ENCODE results near the gene MARCHF10.
"Not testable (repeated sequence)": the region's sequence is repeated elsewhere in the genome, so short reads cannot be mapped to it uniquely, and the experiment has no call there.

MARCHF10 gene

DNA sequence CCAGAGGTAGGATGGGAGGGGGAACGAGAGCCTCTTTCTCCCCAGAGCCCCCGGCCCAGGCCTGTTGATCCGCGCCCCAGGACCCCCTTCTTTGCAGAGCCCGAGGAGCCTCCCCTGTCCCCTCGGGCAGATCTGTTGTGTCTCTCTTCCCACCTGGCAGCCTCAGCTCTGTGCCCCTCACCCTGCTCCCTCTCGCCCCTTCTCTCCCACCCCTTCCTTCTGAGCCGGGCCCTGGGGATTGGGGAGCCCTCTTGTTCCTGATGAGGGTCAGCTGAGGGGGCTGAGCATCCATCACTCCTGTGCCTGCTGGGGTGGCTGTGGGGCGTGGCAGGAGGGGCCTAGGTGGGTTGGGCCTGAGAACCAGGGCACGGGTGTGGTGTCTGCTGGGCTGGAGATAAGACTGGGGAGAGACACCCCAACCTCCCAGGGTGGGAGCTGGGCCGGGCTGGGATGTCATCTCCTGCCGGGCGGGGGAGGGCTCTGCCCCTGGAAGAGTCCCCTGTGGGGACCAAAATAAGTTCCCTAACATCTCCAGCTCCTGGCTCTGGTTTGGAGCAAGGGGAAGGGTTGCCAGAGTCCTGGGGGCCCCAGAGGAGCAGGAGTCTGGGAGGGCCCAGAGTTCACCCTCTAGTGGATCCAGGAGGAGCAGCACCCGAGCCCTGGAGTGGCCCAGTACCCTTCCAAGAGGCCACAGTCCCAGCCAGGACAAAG is 115.2 kb downstream of the MARCHF10 start:
- Histone ChIP-seq H3K4me3 (ENCODE audit: insufficient read depth, low read depth, low read length) (no peak overlapping the region), H3K36me3 (ENCODE audit: control insufficient read depth, insufficient read depth, low read length) (peaks cover 6% of the 10 kb centered on the region), H3K27me3 (ENCODE audit: control insufficient read depth, insufficient read depth, low read length, poor library complexity, severe bottlenecking) (no peaks in the 10 kb centered on the region), H3K4me1 (ENCODE audit: control insufficient read depth, insufficient read depth, low read length) (peaks cover 13% of the 10 kb centered on the region), H3K27ac (ENCODE audit: insufficient read depth, low read depth, low read length, poor library complexity, severe bottlenecking) (no peak overlapping the region), H3K9me3 (ENCODE audit: control insufficient read depth, low read length) (no peaks in the 10 kb centered on the region)
- 87 to 89% methylated on average over 14 of the region's 14 CpGs for WGBS, 2 experiments

DNA sequence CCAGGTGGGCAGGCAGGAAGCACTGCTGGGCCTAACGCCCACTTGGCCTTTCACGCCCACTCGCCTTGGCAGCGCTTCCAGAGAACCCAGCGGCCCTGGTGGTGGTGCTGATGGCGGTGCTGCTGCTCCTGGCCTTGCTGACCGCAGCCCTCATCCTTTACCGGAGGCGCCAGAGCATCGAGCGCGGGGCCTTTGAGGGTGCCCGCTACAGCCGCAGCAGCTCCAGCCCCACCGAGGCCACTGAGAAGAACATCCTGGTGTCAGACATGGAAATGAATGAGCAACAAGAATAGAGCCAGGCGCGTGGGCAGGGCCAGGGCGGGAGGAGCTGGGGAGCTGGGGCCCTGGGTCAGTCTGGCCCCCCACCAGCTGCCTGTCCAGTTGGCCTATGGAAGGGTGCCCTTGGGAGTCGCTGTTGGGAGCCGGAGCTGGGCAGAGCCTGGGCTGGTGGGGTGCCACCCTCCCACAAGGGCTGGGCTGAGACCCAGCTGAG is 115.9 kb downstream of the MARCHF10 start:
- Histone ChIP-seq H3K4me1 (ENCODE audit: control insufficient read depth, insufficient read depth, low read length) (peaks cover 13% of the 10 kb centered on the region), H3K36me3 (ENCODE audit: control insufficient read depth, insufficient read depth, low read length) (peaks cover 6% of the 10 kb centered on the region), H3K27me3 (ENCODE audit: control insufficient read depth, insufficient read depth, low read length, poor library complexity, severe bottlenecking) (no peaks in the 10 kb centered on the region), H3K27ac (ENCODE audit: insufficient read depth, low read depth, low read length, poor library complexity, severe bottlenecking) (no peak overlapping the region), H3K4me3 (ENCODE audit: insufficient read depth, low read depth, low read length) (no peak overlapping the region), H3K9me3 (ENCODE audit: control insufficient read depth, low read length) (no peaks in the 10 kb centered on the region)
- WGBS, 2 experiments: 93 to 94% methylated on average over 20 of the region's 20 CpGs

DNA sequence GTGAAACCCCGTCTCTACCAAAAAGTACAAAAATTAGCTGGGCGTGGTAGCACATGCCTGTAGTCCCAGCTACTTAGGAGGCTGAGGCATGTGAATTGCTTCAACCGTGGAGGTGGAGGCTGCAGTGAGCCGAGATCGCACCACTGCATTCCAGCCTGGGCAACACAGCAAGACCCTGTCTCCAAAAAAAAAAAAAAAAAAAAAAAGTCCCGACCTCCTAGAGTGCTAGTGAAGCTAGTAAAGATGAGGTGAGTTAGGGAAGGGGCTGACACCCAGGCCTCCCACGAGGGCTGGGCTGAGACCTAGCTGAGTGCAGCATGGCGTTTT is 116.6 kb downstream of the MARCHF10 start:
- H3K4me1 ChIP-seq (ENCODE audit: control insufficient read depth, insufficient read depth, low read length): peaks cover 13% of the 10 kb centered on the region

DNA sequence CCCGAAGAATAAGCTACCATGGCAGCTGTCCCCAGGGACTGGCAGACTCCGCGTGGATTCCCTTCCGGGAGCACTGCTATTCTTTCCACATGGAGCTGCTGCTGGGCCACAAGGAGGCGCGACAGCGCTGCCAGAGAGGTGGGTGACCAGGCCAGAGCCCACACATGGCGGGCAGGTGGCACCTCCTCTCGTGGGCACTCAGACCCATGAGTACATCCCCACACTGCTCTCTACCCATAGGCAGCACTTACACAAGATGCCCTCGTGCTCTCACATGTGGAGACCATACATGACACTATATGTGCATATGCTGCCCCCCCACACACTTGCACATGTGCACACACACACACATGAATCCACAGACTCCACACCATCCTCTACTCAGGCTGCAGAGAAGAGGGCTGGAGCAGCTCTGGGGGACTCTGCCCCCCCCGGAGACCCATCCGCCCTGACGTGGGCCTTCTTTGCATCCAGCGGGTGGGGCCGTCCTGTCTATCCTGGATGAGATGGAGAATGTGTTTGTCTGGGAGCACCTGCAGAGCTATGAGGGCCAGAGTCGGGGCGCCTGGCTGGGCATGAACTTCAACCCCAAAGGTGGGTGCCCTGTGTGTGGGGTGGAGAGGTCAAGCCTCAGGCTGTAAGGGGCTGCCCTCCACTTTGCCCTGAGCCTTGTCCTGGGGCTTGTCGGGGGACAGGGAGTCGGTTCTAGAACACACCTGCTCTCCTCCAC is 117.8 kb downstream of the MARCHF10 start:
- H3K27ac ChIP-seq (ENCODE audit: insufficient read depth, low read depth, low read length, poor library complexity, severe bottlenecking): no peak overlapping the region
- peaks cover 8% of the 10 kb centered on the region for H3K36me3 ChIP-seq (ENCODE audit: control insufficient read depth, insufficient read depth, low read length)
- H3K4me1 ChIP-seq (ENCODE audit: control insufficient read depth, insufficient read depth, low read length): peaks cover 13% of the 10 kb centered on the region
- no peak overlapping the region for H3K4me3 ChIP-seq (ENCODE audit: insufficient read depth, low read depth, low read length)
- WGBS, 2 experiments: 92 to 95% methylated on average over 19 of the region's 19 CpGs
- no peaks in the 10 kb centered on the region for H3K27me3 ChIP-seq (ENCODE audit: control insufficient read depth, insufficient read depth, low read length, poor library complexity, severe bottlenecking)
- H3K9me3 ChIP-seq (ENCODE audit: control insufficient read depth, low read length): no peaks in the 10 kb centered on the region

More for the DNA sequence above, 116.6 kb downstream of the MARCHF10 start:
- H3K36me3 ChIP-seq (ENCODE audit: control insufficient read depth, insufficient read depth, low read length); H3K4me3 ChIP-seq (ENCODE audit: insufficient read depth, low read depth, low read length); H3K27me3 ChIP-seq (ENCODE audit: control insufficient read depth, insufficient read depth, low read length, poor library complexity, severe bottlenecking); H3K27ac ChIP-seq (ENCODE audit: insufficient read depth, low read depth, low read length, poor library complexity, severe bottlenecking); H3K9me3 ChIP-seq (ENCODE audit: control insufficient read depth, low read length): not testable (repeated sequence)
- WGBS, 2 experiments: 93 to 95% methylated on average over 8 of the region's 8 CpGs

DNA sequence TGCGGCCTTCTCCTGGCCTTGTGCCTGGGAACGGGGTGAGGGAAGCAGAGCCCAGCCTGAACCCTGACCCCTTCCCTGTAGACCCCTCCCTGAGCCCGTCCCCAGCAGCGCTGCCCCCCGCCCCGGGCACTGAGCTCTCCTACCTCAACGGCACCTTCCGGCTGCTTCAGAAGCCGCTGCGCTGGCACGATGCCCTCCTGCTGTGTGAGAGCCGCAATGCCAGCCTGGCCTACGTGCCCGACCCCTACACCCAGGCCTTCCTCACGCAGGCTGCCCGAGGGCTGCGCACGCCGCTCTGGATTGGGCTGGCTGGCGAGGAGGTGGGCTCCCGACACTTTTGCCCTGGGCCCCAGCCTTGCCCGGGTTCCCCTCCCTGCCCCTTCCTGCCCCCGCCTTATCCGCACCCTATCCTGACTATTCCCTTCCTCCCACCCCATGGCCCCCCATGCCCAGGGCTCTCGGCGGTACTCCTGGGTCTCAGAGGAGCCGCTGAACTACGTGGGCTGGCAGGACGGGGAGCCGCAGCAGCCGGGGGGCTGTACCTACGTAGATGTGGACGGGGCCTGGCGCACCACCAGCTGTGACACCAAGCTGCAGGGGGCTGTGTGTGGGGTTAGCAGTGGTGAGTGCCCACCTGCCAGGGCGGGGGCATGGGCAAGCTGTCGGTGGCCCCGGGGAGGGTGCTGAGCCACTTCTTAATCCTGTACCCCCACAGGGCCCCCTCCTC is 118.5 kb downstream of the MARCHF10 start:
- H3K9me3 ChIP-seq (ENCODE audit: control insufficient read depth, low read length): no peaks in the 10 kb centered on the region
- no peak overlapping the region for H3K27ac ChIP-seq (ENCODE audit: insufficient read depth, low read depth, low read length, poor library complexity, severe bottlenecking)
- peaks cover 7% of the 10 kb centered on the region for H3K4me1 ChIP-seq (ENCODE audit: control insufficient read depth, insufficient read depth, low read length)
- H3K4me3 ChIP-seq (ENCODE audit: insufficient read depth, low read depth, low read length): no peak overlapping the region
- H3K36me3 ChIP-seq (ENCODE audit: control insufficient read depth, insufficient read depth, low read length): peaks cover 9% of the 10 kb centered on the region
- H3K27me3 ChIP-seq (ENCODE audit: control insufficient read depth, insufficient read depth, low read length, poor library complexity, severe bottlenecking): no peaks in the 10 kb centered on the region
- WGBS, 2 experiments: 89% methylated on average over 37 of the region's 37 CpGs

DNA sequence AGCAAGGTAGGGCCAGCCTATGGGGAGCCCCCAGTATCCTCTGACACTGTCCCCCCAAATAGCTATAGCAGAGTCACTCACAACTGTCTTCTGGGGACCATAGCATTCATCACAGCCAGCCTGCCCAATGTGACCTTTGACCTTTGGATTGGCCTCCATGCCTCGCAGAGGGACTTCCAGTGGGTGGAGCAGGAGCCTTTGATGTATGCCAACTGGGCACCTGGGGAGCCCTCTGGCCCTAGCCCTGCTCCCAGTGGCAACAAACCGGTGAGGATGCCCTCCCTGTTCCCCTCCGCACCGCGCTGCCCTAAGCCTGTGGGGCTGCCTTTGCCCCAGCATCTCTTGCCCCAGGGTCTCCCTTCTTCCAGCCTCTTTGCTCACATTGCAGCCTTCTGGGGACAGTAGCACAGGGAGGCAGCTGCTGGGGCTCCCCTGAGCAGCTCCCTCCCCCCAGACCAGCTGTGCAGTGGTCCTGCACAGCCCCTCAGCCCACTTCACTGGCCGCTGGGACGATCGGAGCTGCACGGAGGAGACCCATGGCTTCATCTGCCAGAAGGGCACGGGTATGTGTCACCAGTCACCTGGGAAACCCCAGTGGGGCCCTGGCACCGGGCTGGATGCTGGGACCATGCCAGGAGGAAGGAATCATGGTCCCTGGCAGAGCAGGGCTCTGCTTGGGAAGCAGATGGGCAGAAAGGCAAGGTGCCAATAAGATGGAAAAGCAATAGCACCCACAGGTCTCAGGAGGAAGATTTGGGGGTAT is 119.5 kb downstream of the MARCHF10 start:
- no peak overlapping the region for H3K27ac ChIP-seq (ENCODE audit: insufficient read depth, low read depth, low read length, poor library complexity, severe bottlenecking)
- H3K27me3 ChIP-seq (ENCODE audit: control insufficient read depth, insufficient read depth, low read length, poor library complexity, severe bottlenecking): no peaks in the 10 kb centered on the region
- H3K36me3 ChIP-seq (ENCODE audit: control insufficient read depth, insufficient read depth, low read length): peaks cover 9% of the 10 kb centered on the region
- H3K4me1 ChIP-seq (ENCODE audit: control insufficient read depth, insufficient read depth, low read length): no peaks in the 10 kb centered on the region
- H3K4me3 ChIP-seq (ENCODE audit: insufficient read depth, low read depth, low read length): no peak overlapping the region
- WGBS, 2 experiments: 92 to 93% methylated on average over 11 of the region's 11 CpGs
- H3K9me3 ChIP-seq (ENCODE audit: control insufficient read depth, low read length): no peaks in the 10 kb centered on the region

DNA sequence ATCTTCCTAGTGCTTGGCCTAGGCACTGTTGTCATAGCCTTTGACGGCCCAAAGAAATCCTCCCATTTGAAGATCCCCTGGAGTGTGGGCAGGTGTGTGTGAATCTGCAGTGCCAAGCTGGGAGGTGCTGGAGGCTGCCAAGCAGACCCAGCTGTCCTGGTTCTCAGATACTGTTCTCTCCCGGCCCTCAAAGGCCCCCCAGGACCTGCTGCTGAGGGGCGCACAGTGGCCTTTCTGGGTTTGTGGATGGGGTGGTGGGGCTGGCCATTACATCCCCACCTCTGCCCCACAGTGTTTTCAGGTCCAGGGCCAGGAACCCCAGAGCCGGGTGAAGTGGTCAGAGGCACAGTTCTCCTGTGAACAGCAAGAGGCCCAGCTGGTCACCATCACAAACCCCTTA is 120.1 kb downstream of the MARCHF10 start:
- H3K27ac ChIP-seq (ENCODE audit: insufficient read depth, low read depth, low read length, poor library complexity, severe bottlenecking): no peak overlapping the region
- peaks cover 9% of the 10 kb centered on the region for H3K36me3 ChIP-seq (ENCODE audit: control insufficient read depth, insufficient read depth, low read length)
- no peaks in the 10 kb centered on the region for H3K4me1 ChIP-seq (ENCODE audit: control insufficient read depth, insufficient read depth, low read length)
- H3K4me3 ChIP-seq (ENCODE audit: insufficient read depth, low read depth, low read length): no peak overlapping the region
- WGBS, 2 experiments: 95 to 97% methylated on average over 4 of the region's 4 CpGs
- no peaks in the 10 kb centered on the region for H3K9me3 ChIP-seq (ENCODE audit: control insufficient read depth, low read length)
- H3K27me3 ChIP-seq (ENCODE audit: control insufficient read depth, insufficient read depth, low read length, poor library complexity, severe bottlenecking): no peaks in the 10 kb centered on the region

DNA sequence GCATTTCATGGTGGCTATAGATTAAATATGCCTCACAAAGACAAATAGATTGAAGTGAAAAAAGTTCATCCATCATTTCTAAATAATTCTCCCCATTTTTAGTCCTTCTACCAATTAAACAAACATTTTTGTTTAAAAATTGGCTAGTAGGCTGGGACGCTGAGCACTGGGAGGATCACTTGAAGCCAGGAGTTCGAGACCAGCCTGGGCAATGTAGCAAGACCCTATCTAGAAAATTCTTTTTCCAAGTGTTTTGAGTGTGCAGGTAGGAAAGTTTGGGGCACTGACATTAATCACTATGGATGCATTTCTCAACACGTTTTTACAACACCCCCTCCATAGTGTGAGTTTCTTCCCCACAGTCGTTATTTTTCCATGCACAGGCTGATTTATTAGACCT is 123.9 kb downstream of the MARCHF10 start:
- H3K4me3 ChIP-seq (ENCODE audit: insufficient read depth, low read depth, low read length): no peak overlapping the region
- no peak overlapping the region for H3K27ac ChIP-seq (ENCODE audit: insufficient read depth, low read depth, low read length, poor library complexity, severe bottlenecking)
- 92 to 97% methylated on average over 4 of the region's 4 CpGs for WGBS, 2 experiments
- no peaks in the 10 kb centered on the region for H3K4me1 ChIP-seq (ENCODE audit: control insufficient read depth, insufficient read depth, low read length)
- peaks cover 7% of the 10 kb centered on the region for H3K36me3 ChIP-seq (ENCODE audit: control insufficient read depth, insufficient read depth, low read length)
- H3K27me3 ChIP-seq (ENCODE audit: control insufficient read depth, insufficient read depth, low read length, poor library complexity, severe bottlenecking): no peaks in the 10 kb centered on the region
- H3K9me3 ChIP-seq (ENCODE audit: control insufficient read depth, low read length): no peaks in the 10 kb centered on the region

DNA sequence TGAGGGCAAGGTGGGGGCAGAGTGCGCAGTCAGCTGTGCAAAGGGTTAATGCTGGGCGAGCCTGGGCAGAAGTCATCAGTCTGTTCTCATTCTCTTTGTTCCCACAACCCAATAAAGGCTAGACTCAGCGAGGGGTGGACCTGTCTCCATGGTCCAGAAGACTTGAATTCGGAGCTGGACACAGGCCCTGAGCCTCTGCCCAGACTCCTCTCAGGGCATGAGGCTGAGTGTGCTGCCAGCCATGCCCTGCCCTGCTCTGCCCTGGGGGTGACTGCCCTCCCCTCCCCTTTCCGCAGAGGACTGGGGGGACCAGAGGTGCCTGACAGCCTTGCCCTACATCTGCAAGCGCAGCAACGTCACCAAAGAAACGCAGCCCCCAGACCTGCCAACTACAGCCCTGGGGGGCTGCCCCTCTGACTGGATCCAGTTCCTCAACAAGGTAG is 126.2 kb downstream of the MARCHF10 start:
- 92 to 96% methylated on average over 8 of the region's 8 CpGs for WGBS, 2 experiments
- H3K9me3 ChIP-seq (ENCODE audit: control insufficient read depth, low read length): no peaks in the 10 kb centered on the region
- H3K27ac ChIP-seq (ENCODE audit: insufficient read depth, low read depth, low read length, poor library complexity, severe bottlenecking): no peak overlapping the region
- H3K4me1 ChIP-seq (ENCODE audit: control insufficient read depth, insufficient read depth, low read length): no peaks in the 10 kb centered on the region
- H3K4me3 ChIP-seq (ENCODE audit: insufficient read depth, low read depth, low read length): no peak overlapping the region
- no peaks in the 10 kb centered on the region for H3K27me3 ChIP-seq (ENCODE audit: control insufficient read depth, insufficient read depth, low read length, poor library complexity, severe bottlenecking)
- peaks cover 7% of the 10 kb centered on the region for H3K36me3 ChIP-seq (ENCODE audit: control insufficient read depth, insufficient read depth, low read length)

Measured in ectodermal cell (in vitro differentiated cells).